ENCODE data around the gene MACROD1. TPM values are rescaled to one million over a fixed set of nuclear protein-coding genes. Genes with fewer than 3 reads are reported as not detected.

MACROD1 gene
- total RNA-seq, 1 experiment from 2014 or later, result 22.5 TPM

- no peak for DNase-seq (ENCODE audit: low read depth)
Observed at GRCh38 chr11:64093233-64094039, 72.5 kb downstream of the MACROD1 start.

- DNase-seq (ENCODE audit: low read depth), result no peak
Observed at GRCh38 chr11:64092761-64093136, 73.2 kb downstream of the MACROD1 start.

- DNase-seq (ENCODE audit: low read depth), result no peak
Observed at GRCh38 chr11:64092111-64092760, 73.7 kb downstream of the MACROD1 start.

GRCh38 chr11:64090806-64091516 is 75.0 kb downstream of the MACROD1 start:
- no peak for DNase-seq (ENCODE audit: low read depth)

- no peak for DNase-seq (ENCODE audit: low read depth)
Observed at GRCh38 chr11:64089915-64090805, 75.8 kb downstream of the MACROD1 start.

GRCh38 chr11:64089493-64089892 is 76.4 kb downstream of the MACROD1 start:
- no peak for DNase-seq (ENCODE audit: low read depth)

- DNase-seq (ENCODE audit: low read depth), result no peak
Observed at GRCh38 chr11:64089027-64089360, 76.9 kb downstream of the MACROD1 start.

- no peak for DNase-seq (ENCODE audit: low read depth)
Observed at GRCh38 chr11:64088162-64089026, 77.5 kb downstream of the MACROD1 start.

GRCh38 chr11:64086258-64087123 is 79.4 kb downstream of the MACROD1 start:
- no peak for DNase-seq (ENCODE audit: low read depth)

GRCh38 chr11:64085906-64086257 is 80.0 kb downstream of the MACROD1 start:
- no peak for DNase-seq (ENCODE audit: low read depth)

GRCh38 chr11:64084951-64085710 is 80.8 kb downstream of the MACROD1 start:
- DNase-seq (ENCODE audit: low read depth), result no peak

GRCh38 chr11:64084146-64084950 is 81.6 kb downstream of the MACROD1 start:
- no peak for DNase-seq (ENCODE audit: low read depth)

GRCh38 chr11:64083398-64084080 is 82.4 kb downstream of the MACROD1 start:
- DNase-seq (ENCODE audit: low read depth), result no peak

- no peak for DNase-seq (ENCODE audit: low read depth)
Observed at GRCh38 chr11:64081745-64082442, 84.0 kb downstream of the MACROD1 start.

GRCh38 chr11:64080390-64080789 is 85.5 kb downstream of the MACROD1 start:
- no peak for DNase-seq (ENCODE audit: low read depth)

- no peak for DNase-seq (ENCODE audit: low read depth)
Observed at GRCh38 chr11:64078905-64079304, 87.0 kb downstream of the MACROD1 start.

GRCh38 chr11:64078284-64078683 is 87.6 kb downstream of the MACROD1 start:
- DNase-seq (ENCODE audit: low read depth), result no peak
